ENCODE results near the gene ZNF407.

ZNF407 gene

DNA sequence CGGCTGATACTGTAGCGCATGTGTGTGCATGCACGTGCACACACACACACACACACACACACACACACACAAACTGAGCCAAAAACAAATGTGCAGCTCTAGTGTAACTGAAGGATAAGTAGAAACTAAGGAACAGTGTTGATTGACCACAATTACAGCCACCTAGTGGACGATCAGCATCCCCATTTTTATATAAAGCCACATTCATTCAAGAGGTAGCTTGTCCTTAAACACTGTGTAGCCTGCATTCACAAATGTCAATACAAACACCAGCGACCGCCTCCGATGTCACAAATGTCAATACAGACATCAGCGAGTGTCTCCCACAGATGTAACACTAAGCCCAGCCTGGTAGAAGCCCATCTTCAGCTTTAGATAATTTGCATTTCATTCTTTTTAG lies 443.9 kb downstream of the ZNF407 start:
- Histone ChIP-seq H3K4me2 (ENCODE audit: insufficient read depth, low read length) (no peak overlapping the region), H3K9me3 (ENCODE audit: insufficient read depth, low read length, severe bottlenecking) (no peaks in the 10 kb centered on the region), H3K27me3 (ENCODE audit: insufficient read depth, low read length, poor library complexity) (no peaks in the 10 kb centered on the region), H3K4me3 (ENCODE audit: low read depth in 1 of 2, low read length in 2 of 2) (no peak overlapping the region), H3K79me2 (ENCODE audit: insufficient read depth, low read length) (no peaks in the 10 kb centered on the region), H4K20me1 (ENCODE audit: insufficient read depth, low read length) (no peaks in the 10 kb centered on the region), H3K4me1 (ENCODE audit: insufficient read depth, low read length) (no peaks in the 10 kb centered on the region), H3K27ac (ENCODE audit: low read length) (no peak overlapping the region), H3K9ac (ENCODE audit: low read depth, low read length) (no peak overlapping the region), H3K36me3 (ENCODE audit: insufficient read depth, low read length) (no peaks in the 10 kb centered on the region), H2AFZ (ENCODE audit: low read depth, low read length) (no peak overlapping the region)
- DNase-seq = no peak
- ATAC-seq (ENCODE audit: insufficient read depth, low read depth) = no peak
- no peak for TF ChIP-seq EZH2 (IDR thresholded peaks at IDR 0.05; ENCODE audit: borderline replicate concordance, low read depth, low read length, severe bottlenecking)
- TF ChIP-seq, protein P1, sequence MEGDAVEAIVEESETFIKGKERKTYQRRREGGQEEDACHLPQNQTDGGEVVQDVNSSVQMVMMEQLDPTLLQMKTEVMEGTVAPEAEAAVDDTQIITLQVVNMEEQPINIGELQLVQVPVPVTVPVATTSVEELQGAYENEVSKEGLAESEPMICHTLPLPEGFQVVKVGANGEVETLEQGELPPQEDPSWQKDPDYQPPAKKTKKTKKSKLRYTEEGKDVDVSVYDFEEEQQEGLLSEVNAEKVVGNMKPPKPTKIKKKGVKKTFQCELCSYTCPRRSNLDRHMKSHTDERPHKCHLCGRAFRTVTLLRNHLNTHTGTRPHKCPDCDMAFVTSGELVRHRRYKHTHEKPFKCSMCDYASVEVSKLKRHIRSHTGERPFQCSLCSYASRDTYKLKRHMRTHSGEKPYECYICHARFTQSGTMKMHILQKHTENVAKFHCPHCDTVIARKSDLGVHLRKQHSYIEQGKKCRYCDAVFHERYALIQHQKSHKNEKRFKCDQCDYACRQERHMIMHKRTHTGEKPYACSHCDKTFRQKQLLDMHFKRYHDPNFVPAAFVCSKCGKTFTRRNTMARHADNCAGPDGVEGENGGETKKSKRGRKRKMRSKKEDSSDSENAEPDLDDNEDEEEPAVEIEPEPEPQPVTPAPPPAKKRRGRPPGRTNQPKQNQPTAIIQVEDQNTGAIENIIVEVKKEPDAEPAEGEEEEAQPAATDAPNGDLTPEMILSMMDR (IDR thresholded peaks at IDR 0.05; ENCODE audit: borderline replicate concordance, extremely low read depth, low read length, poor library complexity, severe bottlenecking) = peak; percentile 28

DNA sequence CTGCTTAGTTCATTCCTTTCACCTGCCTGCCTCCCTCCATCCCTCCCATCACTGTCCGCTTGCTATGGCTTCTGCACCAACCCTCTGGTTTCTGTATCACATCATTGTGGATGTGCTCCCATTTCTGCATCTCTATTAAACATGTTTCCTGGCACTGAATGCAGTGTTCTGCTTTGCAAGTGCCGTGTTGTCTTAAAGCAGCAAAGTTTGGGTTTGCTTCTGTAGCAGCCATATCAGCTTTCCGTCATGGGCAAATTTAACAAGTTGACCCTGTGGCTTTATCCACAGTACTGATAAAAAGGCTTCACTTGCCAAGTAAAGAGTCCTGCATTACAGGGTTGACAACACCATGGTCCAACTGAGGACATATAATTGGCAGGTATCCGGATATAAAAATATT lies 445.8 kb downstream of the ZNF407 start:
- DNase-seq = no peak
- Histone ChIP-seq H3K4me1 (ENCODE audit: insufficient read depth, low read length) (no peaks in the 10 kb centered on the region), H3K4me2 (ENCODE audit: insufficient read depth, low read length) (no peak overlapping the region), H3K27ac (ENCODE audit: low read length) (no peak overlapping the region), H3K79me2 (ENCODE audit: insufficient read depth, low read length) (no peaks in the 10 kb centered on the region), H3K4me3 (ENCODE audit: low read depth in 1 of 2, low read length in 2 of 2) (no peak overlapping the region), H3K9me3 (ENCODE audit: insufficient read depth, low read length, severe bottlenecking) (no peaks in the 10 kb centered on the region), H3K36me3 (ENCODE audit: insufficient read depth, low read length) (no peaks in the 10 kb centered on the region), H4K20me1 (ENCODE audit: insufficient read depth, low read length) (no peaks in the 10 kb centered on the region), H3K27me3 (ENCODE audit: insufficient read depth, low read length, poor library complexity) (no peaks in the 10 kb centered on the region), H2AFZ (ENCODE audit: low read depth, low read length) (no peak overlapping the region), H3K9ac (ENCODE audit: low read depth, low read length) (no peak overlapping the region)
- TF ChIP-seq, protein P1 (IDR thresholded peaks at IDR 0.05; ENCODE audit: borderline replicate concordance, extremely low read depth, low read length, poor library complexity, severe bottlenecking) = no peak
- TF ChIP-seq EZH2 (IDR thresholded peaks at IDR 0.05; ENCODE audit: borderline replicate concordance, low read depth, low read length, severe bottlenecking) = no peak
- no peak for ATAC-seq (ENCODE audit: insufficient read depth, low read depth)

DNA sequence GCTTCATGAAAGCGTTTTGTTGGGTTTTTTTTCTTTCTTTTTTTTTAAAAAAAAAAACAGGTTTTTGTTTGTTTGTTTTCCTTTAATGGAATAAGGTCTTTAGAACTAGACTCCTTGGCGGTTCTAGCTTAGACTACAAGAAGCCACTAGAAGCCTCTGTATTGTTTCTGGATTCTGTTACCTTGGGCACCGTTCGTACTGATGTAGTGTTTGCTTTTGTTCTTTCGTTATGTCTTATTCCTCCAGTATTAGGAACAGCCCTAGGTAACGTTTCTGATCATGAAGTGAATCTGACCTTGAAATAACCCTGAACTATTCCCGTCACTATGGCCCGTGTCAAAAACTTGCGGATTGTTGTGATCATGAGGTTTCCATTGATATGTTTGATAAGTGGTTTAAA lies 446.6 kb downstream of the ZNF407 start:
- no peaks in the 10 kb centered on the region for H3K79me2 ChIP-seq (ENCODE audit: insufficient read depth, low read length)
- no peaks in the 10 kb centered on the region for H3K27me3 ChIP-seq (ENCODE audit: insufficient read depth, low read length, poor library complexity)
- H3K9me3 ChIP-seq (ENCODE audit: insufficient read depth, low read length, severe bottlenecking) = no peaks in the 10 kb centered on the region
- H3K36me3 ChIP-seq (ENCODE audit: insufficient read depth, low read length) = no peaks in the 10 kb centered on the region
- H3K4me1 ChIP-seq (ENCODE audit: insufficient read depth, low read length) = no peaks in the 10 kb centered on the region
- TF ChIP-seq, protein P1 (IDR thresholded peaks at IDR 0.05; ENCODE audit: borderline replicate concordance, extremely low read depth, low read length, poor library complexity, severe bottlenecking) = no peak
- TF ChIP-seq EZH2 (IDR thresholded peaks at IDR 0.05; ENCODE audit: borderline replicate concordance, low read depth, low read length, severe bottlenecking) = no peak
- no peak for DNase-seq
- no peak overlapping the region for H2AFZ ChIP-seq (ENCODE audit: low read depth, low read length)
- H3K27ac ChIP-seq (ENCODE audit: low read length) = no peak overlapping the region
- no peak overlapping the region for H3K4me2 ChIP-seq (ENCODE audit: insufficient read depth, low read length)
- no peak overlapping the region for H3K9ac ChIP-seq (ENCODE audit: low read depth, low read length)
- no peak overlapping the region for H3K4me3 ChIP-seq (ENCODE audit: low read depth in 1 of 2, low read length in 2 of 2)
- no peaks in the 10 kb centered on the region for H4K20me1 ChIP-seq (ENCODE audit: insufficient read depth, low read length)
- no peak for ATAC-seq (ENCODE audit: insufficient read depth, low read depth)

DNA sequence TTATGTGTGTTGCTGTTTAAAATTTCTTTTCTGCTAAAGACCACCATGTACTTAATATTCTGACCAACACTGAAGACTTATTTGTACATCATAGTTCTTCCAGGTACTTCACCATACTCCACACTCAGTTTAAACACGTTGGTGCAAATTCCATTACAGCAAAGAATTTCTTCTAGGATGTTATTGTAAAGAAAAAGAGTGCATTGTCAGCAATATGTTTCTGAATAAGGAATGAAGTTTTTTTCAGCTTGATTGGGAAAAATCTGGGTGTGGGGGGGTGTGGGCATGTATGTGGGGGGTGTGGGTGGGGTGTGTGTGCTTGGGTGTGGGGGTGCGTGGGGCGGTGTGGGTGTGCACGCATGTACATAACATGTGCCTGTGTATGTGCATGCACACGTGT lies 447.1 kb downstream of the ZNF407 start:
- Histone ChIP-seq H2AFZ (ENCODE audit: low read depth, low read length) (no peak overlapping the region), H3K4me1 (ENCODE audit: insufficient read depth, low read length) (no peaks in the 10 kb centered on the region), H3K4me3 (ENCODE audit: low read depth in 1 of 2, low read length in 2 of 2) (no peak overlapping the region), H3K27me3 (ENCODE audit: insufficient read depth, low read length, poor library complexity) (no peaks in the 10 kb centered on the region), H3K79me2 (ENCODE audit: insufficient read depth, low read length) (no peaks in the 10 kb centered on the region), H3K9ac (ENCODE audit: low read depth, low read length) (no peak overlapping the region), H3K9me3 (ENCODE audit: insufficient read depth, low read length, severe bottlenecking) (no peaks in the 10 kb centered on the region), H3K36me3 (ENCODE audit: insufficient read depth, low read length) (no peaks in the 10 kb centered on the region), H3K4me2 (ENCODE audit: insufficient read depth, low read length) (no peak overlapping the region), H4K20me1 (ENCODE audit: insufficient read depth, low read length) (no peaks in the 10 kb centered on the region), H3K27ac (ENCODE audit: low read length) (no peak overlapping the region)
- ATAC-seq (ENCODE audit: insufficient read depth, low read depth) (no peak), DNase-seq (no peak)
- TF ChIP-seq EZH2 (IDR thresholded peaks at IDR 0.05; ENCODE audit: borderline replicate concordance, low read depth, low read length, severe bottlenecking) = no peak
- TF ChIP-seq, protein P1 (IDR thresholded peaks at IDR 0.05; ENCODE audit: borderline replicate concordance, extremely low read depth, low read length, poor library complexity, severe bottlenecking) = no peak

Measured in DND-41 (cell line).